Transverse colon (tissue), 3 donors: Measurements from ENCODE around the gene UPP1.

Source experiments
- CTCF ChIP-seq, 5 experiments: fragments of 200-600 bp in 3 of 5; fragments of 450-650 bp in 2 of 5; sonication (generic) in 3 of 5; IDR thresholded peaks; 1 replicate in 2 of 5; 2 replicates in 3 of 5; pipeline ENCODE4 v1.5.1; 2016 to 2017; ENCODE audit warnings: antibody characterized with exemption in 5 of 5, inconsistent platforms in 3 of 5, mild to moderate bottlenecking in 2 of 5, moderate library complexity in 1 of 5
- EP300 ChIP-seq: sonication (generic); formaldehyde crosslinking; IDR thresholded peaks from one replicate; pipeline ENCODE4 v1.6.1; 2017; ENCODE audit warnings: antibody characterized with exemption, low read depth

- TF ChIP-seq CTCF (IDR thresholded peaks at IDR 0.05) (no peak), EP300 (no peak)
Observed at GRCh38 chr7:48067475-48067874, 21.6 kb upstream of the UPP1 start.
